ENCODE data around the gene CLEC4G.
"Not testable (repeated sequence)": the region's sequence is repeated elsewhere in the genome, so short reads cannot be mapped to it uniquely, and the experiment has no call there.

The CLEC4G gene

GRCh38 chr19:7769171-7769570, 37.3 kb upstream of the CLEC4G start:
- TF ChIP-seq ISL1 (CRISPR knock-in tag; IDR thresholded peaks at IDR 0.05), result no peak
- TF ChIP-seq RARB (CRISPR knock-in tag; IDR thresholded peaks at IDR 0.05), result no peak
- TF ChIP-seq BACH2 (CRISPR knock-in tag; IDR thresholded peaks at IDR 0.05; ENCODE audit: borderline replicate concordance), result no peak
- no peak for TF ChIP-seq CSRNP3 (CRISPR knock-in tag; IDR thresholded peaks at IDR 0.05)
- no peak for ATAC-seq

- TF ChIP-seq PPARA (CRISPR knock-in tag; IDR thresholded peaks at IDR 0.05; ENCODE audit: borderline replicate concordance) (no peak), CREB5 (CRISPR knock-in tag; IDR thresholded peaks at IDR 0.05; ENCODE audit: low read depth) (no peak), ZNF70 (CRISPR knock-in tag; IDR thresholded peaks at IDR 0.05) (no peak), ARNTL (CRISPR knock-in tag; IDR thresholded peaks at IDR 0.05; ENCODE audit: borderline replicate concordance, low read depth) (no peak), GLIS3 (CRISPR knock-in tag; IDR thresholded peaks at IDR 0.05) (no peak), TSHZ2 (CRISPR knock-in tag; IDR thresholded peaks at IDR 0.05) (no peak), PATZ1 (CRISPR knock-in tag; IDR thresholded peaks at IDR 0.05; ENCODE audit: borderline replicate concordance) (no peak), SNAI2 (CRISPR knock-in tag; IDR thresholded peaks at IDR 0.05) (no peak), BACH2 (CRISPR knock-in tag; IDR thresholded peaks at IDR 0.05; ENCODE audit: borderline replicate concordance) (no peak), CSDC2 (CRISPR knock-in tag; IDR thresholded peaks at IDR 0.05) (no peak), TCF4 (CRISPR knock-in tag; IDR thresholded peaks at IDR 0.05; ENCODE audit: borderline replicate concordance) (no peak), ISL1 (CRISPR knock-in tag; IDR thresholded peaks at IDR 0.05) (no peak), ZFP3 (CRISPR knock-in tag; IDR thresholded peaks at IDR 0.05) (no peak)
- ATAC-seq, result no peak
Measured at GRCh38 chr19:7767487-7767886, 35.6 kb upstream of the CLEC4G start.

GRCh38 chr19:7766535-7766934, 34.6 kb upstream of the CLEC4G start:
- no peak for ATAC-seq
- TF ChIP-seq PPARA (CRISPR knock-in tag; IDR thresholded peaks at IDR 0.05; ENCODE audit: borderline replicate concordance), result no peak
- no peak for TF ChIP-seq ARNTL (CRISPR knock-in tag; IDR thresholded peaks at IDR 0.05; ENCODE audit: borderline replicate concordance, low read depth)
- no peak for TF ChIP-seq ESRRG (CRISPR knock-in tag; IDR thresholded peaks at IDR 0.05)
- TF ChIP-seq BACH2 (CRISPR knock-in tag; IDR thresholded peaks at IDR 0.05; ENCODE audit: borderline replicate concordance), result no peak
- no peak for TF ChIP-seq ZNF70 (CRISPR knock-in tag; IDR thresholded peaks at IDR 0.05)
- TF ChIP-seq ZC3H10 (CRISPR knock-in tag; IDR thresholded peaks at IDR 0.05), result no peak

- ATAC-seq, result not testable (repeated sequence)
Measured at GRCh38 chr19:7765043-7765442, 33.1 kb upstream of the CLEC4G start.

- not testable (repeated sequence) for ATAC-seq
Measured at GRCh38 chr19:7764157-7764556, 32.2 kb upstream of the CLEC4G start.

- ATAC-seq, result no peak
- TF ChIP-seq ARNTL (CRISPR knock-in tag; IDR thresholded peaks at IDR 0.05; ENCODE audit: borderline replicate concordance, low read depth), result no peak
- no peak for TF ChIP-seq TSHZ2 (CRISPR knock-in tag; IDR thresholded peaks at IDR 0.05)
- TF ChIP-seq CSRNP3 (CRISPR knock-in tag; IDR thresholded peaks at IDR 0.05), result no peak
- no peak for TF ChIP-seq ZC3H10 (CRISPR knock-in tag; IDR thresholded peaks at IDR 0.05)
- TF ChIP-seq PATZ1 (CRISPR knock-in tag; IDR thresholded peaks at IDR 0.05; ENCODE audit: borderline replicate concordance), result no peak
- TF ChIP-seq SNAI2 (CRISPR knock-in tag; IDR thresholded peaks at IDR 0.05), result no peak
- TF ChIP-seq ZNF8 (CRISPR knock-in tag; IDR thresholded peaks at IDR 0.05), result no peak
Measured at GRCh38 chr19:7763696-7764095, 31.8 kb upstream of the CLEC4G start.
